IMR-90 (cell line): ENCODE results near the gene EYS. TPM values are rescaled to one million over a fixed set of nuclear protein-coding genes. Genes with fewer than 3 reads are reported as not detected.
A peak's percentile ranks its signal among the peaks of the same experiment; 100 is the strongest.

ENCODE experiments used
- ATAC-seq: fragments of 200-7000 bp; cut with Tn5 transposase; 2 replicates; pipeline ENCODE4 v1.9.1; 2020; ENCODE audit warnings: low read depth, mild to moderate bottlenecking, moderate library complexity
- BruUV-seq: library from RNA; stranded (reverse); fragments of 400-500 nt; replicated peaks from 2 replicates; lab custom pipeline; 2021; lab: Mats Ljungman, UMichigan
- CTCF ChIA-PET: fragments of 300-600 bp; formaldehyde crosslinking; extraction: SDS; loops from one replicate; lab custom pipeline; 2021; ENCODE audit warnings: antibody characterized with exemption; lab: Yijun Ruan, JAX
- POLR2A ChIA-PET: fragments of 300-600 bp; sonication (Branson Sonifier 250); formaldehyde crosslinking; loops from one replicate; lab custom pipeline; 2022; ENCODE audit warnings: antibody characterized with exemption; ENCODE audit not compliant: unreplicated experiment; lab: Charles Lee
- DNase-seq: peaks from one replicate; pipeline ENCODE4 v3.0.0; 2013
- H2AFZ ChIP-seq: replicated peaks from 2 replicates; pipeline ENCODE3; 2013; ENCODE audit warnings: low read length, mild to moderate bottlenecking; ENCODE audit not compliant: poor library complexity
- H2AK5ac ChIP-seq: 2 replicates; pipeline ENCODE4 v1.6.1; 2013; ENCODE audit warnings: low read depth, low read length, inconsistent platforms
- H2AK9ac ChIP-seq: replicated peaks from 2 replicates; pipeline ENCODE3; 2013; ENCODE audit warnings: mild to moderate bottlenecking, low read depth, low read length, moderate library complexity; ENCODE audit not compliant: poor library complexity
- H2BK120ac ChIP-seq: 2 replicates; pipeline ENCODE4 v1.6.1; 2013; ENCODE audit warnings: low read depth, low read length, inconsistent platforms
- H2BK15ac ChIP-seq: 3 replicates; pipeline ENCODE4 v1.6.1; 2013; ENCODE audit warnings: low read depth, low read length, inconsistent platforms
- H2BK20ac ChIP-seq: 2 replicates; pipeline ENCODE4 v1.6.1; 2013; ENCODE audit warnings: low read depth, mild to moderate bottlenecking, inconsistent platforms, low read length, moderate library complexity
- H2BK5ac ChIP-seq: 2 replicates; pipeline ENCODE4 v1.6.1; 2013; ENCODE audit warnings: mild to moderate bottlenecking, low read depth, low read length, inconsistent platforms; ENCODE audit not compliant: poor library complexity, severe bottlenecking
- H3K14ac ChIP-seq: replicated peaks from 2 replicates; pipeline ENCODE4 v1.6.1; 2013; ENCODE audit warnings: low read depth, low read length, inconsistent platforms
- H3K18ac ChIP-seq: 2 replicates; pipeline ENCODE4 v1.6.1; 2013; ENCODE audit warnings: low read depth, low read length, control low read depth
- H3K23ac ChIP-seq: 2 replicates; pipeline ENCODE4 v1.6.1; 2013; ENCODE audit warnings: low read depth, low read length, inconsistent platforms
- H3K27ac ChIP-seq: 2 replicates; pipeline ENCODE4 v1.5.1; 2013; ENCODE audit warnings: mild to moderate bottlenecking, control low read depth, low read length; ENCODE audit not compliant: insufficient read depth
- H3K27me3 ChIP-seq: 2 replicates; pipeline ENCODE4 v1.6.1; 2013; ENCODE audit warnings: low read length; ENCODE audit not compliant: control insufficient read depth, insufficient read depth
- H3K36me3 ChIP-seq: 2 replicates; pipeline ENCODE4 v1.6.1; 2013; ENCODE audit warnings: low read length, mixed read lengths; ENCODE audit not compliant: control insufficient read depth, insufficient read depth
- H3K4ac ChIP-seq: 2 replicates; pipeline ENCODE4 v1.6.1; 2013; ENCODE audit warnings: low read depth, low read length, inconsistent platforms
- H3K4me1 ChIP-seq: 2 replicates; pipeline ENCODE4 v1.6.1; 2013; ENCODE audit warnings: low read length, mixed read lengths; ENCODE audit not compliant: control insufficient read depth, insufficient read depth
- H3K4me2 ChIP-seq: 2 replicates; pipeline ENCODE4 v1.6.1; 2013; ENCODE audit warnings: low read depth, mild to moderate bottlenecking, control low read depth, low read length, moderate library complexity
- H3K4me3 ChIP-seq: 2 replicates; pipeline ENCODE4 v1.5.1; 2013; ENCODE audit warnings: low read depth, mild to moderate bottlenecking, control low read depth, low read length, moderate library complexity; ENCODE audit not compliant: insufficient read depth
- H3K56ac ChIP-seq: 2 replicates; pipeline ENCODE4 v1.6.1; 2013; ENCODE audit warnings: low read length, inconsistent platforms; ENCODE audit not compliant: insufficient read depth; ENCODE audit errors: extremely low read depth
- H3K79me1 ChIP-seq, 2 experiments: 2 replicates each; pipeline ENCODE4 v1.6.1; 2013; ENCODE audit warnings: low read length in 2 of 2, inconsistent platforms in 1 of 2, low read depth in 1 of 2
- H3K9ac ChIP-seq: 2 replicates; pipeline ENCODE4 v1.6.1; 2013; ENCODE audit warnings: low read depth, low read length, control low read depth
- H3K9me1 ChIP-seq: 2 replicates; pipeline ENCODE4 v1.6.1; 2013; ENCODE audit warnings: low read length, inconsistent platforms; ENCODE audit not compliant: insufficient read depth
- H3K9me3 ChIP-seq: 2 replicates; pipeline ENCODE4 v1.6.1; 2013; ENCODE audit warnings: low read length; ENCODE audit not compliant: control insufficient read depth, insufficient read depth
- H4K20me1 ChIP-seq: 2 replicates; pipeline ENCODE4 v1.6.1; 2013; ENCODE audit warnings: low read length, inconsistent platforms; ENCODE audit not compliant: insufficient read depth
- H4K5ac ChIP-seq: 2 replicates; pipeline ENCODE4 v1.6.1; 2013; ENCODE audit warnings: mild to moderate bottlenecking, low read depth, low read length, control low read depth
- H4K8ac ChIP-seq, 2 experiments: 2 replicates each; pipeline ENCODE4 v1.6.1; 2013; ENCODE audit warnings: low read depth in 2 of 2, low read length in 2 of 2, control low read depth in 1 of 2, inconsistent platforms in 1 of 2
- H4K91ac ChIP-seq: 2 replicates; pipeline ENCODE4 v1.6.1; 2013; ENCODE audit warnings: low read depth, low read length, inconsistent platforms; ENCODE audit not compliant: insufficient read depth
- MAFK ChIP-seq: IDR thresholded peaks from 2 replicates; pipeline ENCODE4 v1.6.1; 2012; ENCODE audit warnings: low read depth, low read length, improper control_type of control experiment
- RCOR1 ChIP-seq: IDR thresholded peaks from 2 replicates; pipeline ENCODE4 v1.6.1; 2012; ENCODE audit warnings: mild to moderate bottlenecking, low read length, improper control_type of control experiment; ENCODE audit not compliant: insufficient replicate concordance
- WGBS, 2 experiments: methylation state at CpG; one replicate each; pipeline versions ENCODE4 v1.1.5 to v1.1.7; 2013; ENCODE audit warnings: missing lambda C conversion rate in 2 of 2; ENCODE audit not compliant: insufficient read length in 1 of 2; ENCODE audit errors: extremely low coverage in 2 of 2; 5-methylcytosine and 5-hydroxymethylcytosine counted together
- dilution Hi-C: fragments of 300-500 bp; cut with HindIII; formaldehyde crosslinking; loops from one replicate; pipeline ENCODE4 v1.14.3; 2018; ENCODE audit warnings: low sequenced_read_pairs; ENCODE audit not compliant: unreplicated experiment
- in situ Hi-C: fragments of 300-500 bp; cut with MboI; formaldehyde crosslinking; loops from 3 replicates; pipeline ENCODE4 v1.14.3; 2019; ENCODE audit warnings: low sequenced_read_pairs, inconsistent platforms, mixed read lengths
- intact Hi-C: fragments of 100-400 bp; cut with micrococcal nuclease; formaldehyde crosslinking; loops from 2 replicates; pipeline ENCODE4 v1.10.0; 2022
- polyA plus RNA-seq, 3 experiments: library from polyadenylated mRNA; depleted of rRNA; stranded (reverse); fragments of >200 nt; gene quantifications; 2 replicates each; pipeline ENCODE4 v1.2.3, GENCODE V29; 2012; ENCODE audit warnings: low replicate concordance in 1 of 3
- total RNA-seq: library from RNA; depleted of rRNA; stranded (reverse); fragments of >200 nt; gene quantifications from 2 replicates; pipeline ENCODE4 v1.2.3, GENCODE V29; 2012

Gene EYS
- total and polyA plus RNA-seq, 2 of the 4 experiments (the other 2 are of a cell fraction) = under 0.01 TPM; not detected in 1

DNA sequence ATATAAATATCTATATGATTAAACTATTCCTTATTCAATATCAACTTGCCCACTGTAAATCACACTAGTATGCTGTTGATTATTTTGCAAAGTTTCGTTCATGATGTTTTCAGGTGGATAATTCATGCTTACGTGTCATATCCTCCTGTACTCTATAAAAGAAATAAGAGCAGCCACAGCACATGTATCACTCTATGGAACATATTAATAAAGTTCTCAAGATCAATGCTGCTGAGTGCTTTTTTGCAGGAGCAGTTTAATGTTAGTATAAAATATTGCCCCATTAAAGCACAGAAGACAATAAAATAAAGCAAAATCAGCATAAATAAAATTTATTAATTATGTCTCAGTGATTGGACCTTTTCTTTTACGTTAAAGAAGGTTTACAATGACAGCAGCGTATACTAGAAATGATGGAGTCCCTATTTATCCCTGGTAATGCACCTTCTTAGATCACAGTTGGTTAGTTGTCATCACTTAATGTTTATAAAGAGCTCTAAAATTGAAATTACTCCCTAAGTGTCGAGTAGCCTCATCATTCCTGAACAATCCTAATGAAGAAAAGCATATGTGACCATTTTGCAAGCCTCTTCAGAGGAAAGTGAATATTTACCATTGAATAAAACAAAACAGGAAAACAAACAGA lies 517.7 kb downstream of the EYS start:
- POLR2A ChIA-PET = no interaction called here

More for the DNA sequence above, 517.7 kb downstream of the EYS start:
- Histone ChIP-seq H4K8ac (no peak overlapping the region), H3K14ac (no peak overlapping the region), H2BK20ac (no peak overlapping the region), H3K36me3 (no peaks in the 10 kb centered on the region), H2BK15ac (no peak overlapping the region), H3K4me3 (no peak overlapping the region), H2AFZ (no peak overlapping the region), H3K56ac (no peak overlapping the region), H3K79me1 (no peaks in the 10 kb centered on the region), H4K5ac (no peak overlapping the region), H3K9ac (no peak overlapping the region), H3K27me3 (no peaks in the 10 kb centered on the region), H2AK5ac (no peak overlapping the region), H4K91ac (no peak overlapping the region), H4K20me1 (no peaks in the 10 kb centered on the region), H3K4me1 (no peaks in the 10 kb centered on the region), H3K23ac (no peak overlapping the region), H3K4me2 (no peak overlapping the region), H3K18ac (no peak overlapping the region), H2BK5ac (no peak overlapping the region), H2AK9ac (no peak overlapping the region), H2BK120ac (no peak overlapping the region), H3K9me3 (no peaks in the 10 kb centered on the region), H3K9me1 (no peaks in the 10 kb centered on the region), H3K4ac (no peak overlapping the region), H3K27ac (no peak overlapping the region)
- no CpG with 5 or more reads among the region's 5 CpGs for WGBS, 2 experiments
- DNase-seq = no peak
- ATAC-seq = no peak
- TF ChIP-seq MAFK = 0 out of 2 replicates have a peak, but pooled peaks have one; percentile 8
- TF ChIP-seq RCOR1 = no peak
- no TSS peak for BruUV-seq
- in situ Hi-C loops = no loop called here
- intact Hi-C loops = no loop called here
- dilution Hi-C loops = no loop called here
- CTCF ChIA-PET = no interaction called here
